Vagina (tissue), 2 donors: ENCODE results near the gene CALHM6.

ENCODE experiments used
- CTCF ChIP-seq, 3 experiments: fragments of 450-650 bp in 2 of 3; fragments of 200-600 bp in 1 of 3; sonication (generic) in 1 of 3; IDR thresholded peaks; one replicate each; pipeline ENCODE4 v1.5.1; 2017 to 2019; ENCODE audit warnings: antibody characterized with exemption in 3 of 3, mild to moderate bottlenecking in 2 of 3, moderate library complexity in 2 of 3
- POLR2A ChIP-seq, 2 donors: fragments of 450-650 bp; IDR thresholded peaks; one replicate each; pipeline ENCODE4 v1.6.1; 2017; ENCODE audit warnings: antibody characterized with exemption in 2 of 2, mild to moderate bottlenecking in 2 of 2, moderate library complexity in 2 of 2
- POLR2AphosphoS5 ChIP-seq, 2 donors: sonication (generic); formaldehyde crosslinking; IDR thresholded peaks; one replicate each; pipeline ENCODE4 v1.9.0; 2017; ENCODE audit warnings: antibody characterized with exemption in 2 of 2, mild to moderate bottlenecking in 2 of 2, low read depth in 1 of 2; ENCODE audit not compliant: insufficient read depth in 1 of 2

GRCh38 chr6:116419069-116419786 lies 41.9 kb upstream of the CALHM6 start:
- no peak for TF ChIP-seq CTCF (IDR thresholded peaks at IDR 0.05)
- no peak for TF ChIP-seq POLR2A (IDR thresholded peaks at IDR 0.05)
- no peak for TF ChIP-seq POLR2AphosphoS5 (IDR thresholded peaks at IDR 0.05; ENCODE audit: insufficient read depth in 1 of 2, low read depth in 1 of 2)
